ENCODE results near the gene PDE1A.
A peak's percentile ranks its signal among the peaks of the same experiment; 100 is the strongest.

The PDE1A gene

GRCh38 chr2:182186132-182186735 lies 240.6 kb downstream of the PDE1A start:
- peak; percentile 59 for DNase-seq (ENCODE audit: low read depth)
- TF ChIP-seq, protein P1, sequence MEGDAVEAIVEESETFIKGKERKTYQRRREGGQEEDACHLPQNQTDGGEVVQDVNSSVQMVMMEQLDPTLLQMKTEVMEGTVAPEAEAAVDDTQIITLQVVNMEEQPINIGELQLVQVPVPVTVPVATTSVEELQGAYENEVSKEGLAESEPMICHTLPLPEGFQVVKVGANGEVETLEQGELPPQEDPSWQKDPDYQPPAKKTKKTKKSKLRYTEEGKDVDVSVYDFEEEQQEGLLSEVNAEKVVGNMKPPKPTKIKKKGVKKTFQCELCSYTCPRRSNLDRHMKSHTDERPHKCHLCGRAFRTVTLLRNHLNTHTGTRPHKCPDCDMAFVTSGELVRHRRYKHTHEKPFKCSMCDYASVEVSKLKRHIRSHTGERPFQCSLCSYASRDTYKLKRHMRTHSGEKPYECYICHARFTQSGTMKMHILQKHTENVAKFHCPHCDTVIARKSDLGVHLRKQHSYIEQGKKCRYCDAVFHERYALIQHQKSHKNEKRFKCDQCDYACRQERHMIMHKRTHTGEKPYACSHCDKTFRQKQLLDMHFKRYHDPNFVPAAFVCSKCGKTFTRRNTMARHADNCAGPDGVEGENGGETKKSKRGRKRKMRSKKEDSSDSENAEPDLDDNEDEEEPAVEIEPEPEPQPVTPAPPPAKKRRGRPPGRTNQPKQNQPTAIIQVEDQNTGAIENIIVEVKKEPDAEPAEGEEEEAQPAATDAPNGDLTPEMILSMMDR (conservative IDR thresholded peaks at IDR 0.05; ENCODE audit: low read depth, low read length) = peak; percentile 59
- no peak overlapping the region for H3K4me3 ChIP-seq (ENCODE audit: low read depth, low read length)

- no peak overlapping the region for H3K4me3 ChIP-seq (ENCODE audit: low read depth, low read length)
- TF ChIP-seq, protein P1 (conservative IDR thresholded peaks at IDR 0.05; ENCODE audit: low read depth, low read length) = no peak
- peak; percentile 26 for DNase-seq (ENCODE audit: low read depth)
Observed at GRCh38 chr2:182182436-182182835, 244.4 kb downstream of the PDE1A start.

- no peak for DNase-seq (ENCODE audit: low read depth)
- TF ChIP-seq, protein P1 (conservative IDR thresholded peaks at IDR 0.05; ENCODE audit: low read depth, low read length) = no peak
- H3K4me3 ChIP-seq (ENCODE audit: low read depth, low read length) = no peak overlapping the region
Observed at GRCh38 chr2:182181381-182181780, 245.5 kb downstream of the PDE1A start.

- no peak overlapping the region for H3K4me3 ChIP-seq (ENCODE audit: low read depth, low read length)
- DNase-seq (ENCODE audit: low read depth) = no peak
- TF ChIP-seq, protein P1 (conservative IDR thresholded peaks at IDR 0.05; ENCODE audit: low read depth, low read length) = no peak
Observed at GRCh38 chr2:182179176-182179575, 247.7 kb downstream of the PDE1A start.

DNA sequence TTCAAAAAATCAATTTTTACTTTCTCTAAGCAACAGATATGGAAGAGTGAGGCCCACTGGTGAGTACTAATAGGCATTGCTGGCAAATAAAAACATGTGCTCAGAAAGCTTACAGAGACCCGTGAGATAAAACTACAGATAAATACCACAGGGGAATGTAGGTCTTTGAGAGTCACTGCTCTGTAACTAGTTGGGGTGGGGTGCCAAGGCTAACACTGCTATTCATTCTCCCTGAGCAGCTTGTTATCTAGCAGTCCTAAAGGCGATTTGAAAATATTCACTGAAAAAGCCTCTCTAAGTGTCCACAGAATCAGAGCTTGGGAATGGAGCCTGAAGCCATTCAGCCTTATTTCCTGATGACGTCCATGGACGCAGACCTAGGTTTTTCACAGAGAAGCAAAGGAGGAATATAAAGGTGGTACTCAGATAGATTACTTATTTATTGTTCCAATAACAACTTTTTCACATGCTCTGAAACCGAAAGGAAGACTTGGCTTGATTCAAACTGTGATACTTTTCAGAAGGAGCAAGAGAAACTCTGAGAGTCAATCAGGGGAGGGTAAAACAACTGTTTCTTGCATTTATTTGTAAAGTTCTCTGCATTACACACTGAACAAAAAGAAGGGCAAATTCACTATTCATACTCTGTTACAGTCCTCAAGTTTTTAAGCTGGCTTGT lies 252.8 kb downstream of the PDE1A start:
- no peak overlapping the region for H3K4me3 ChIP-seq (ENCODE audit: low read depth, low read length)
- peak; percentile 21 for DNase-seq (ENCODE audit: low read depth)
- TF ChIP-seq, protein P1 (conservative IDR thresholded peaks at IDR 0.05; ENCODE audit: low read depth, low read length) = no peak

DNA sequence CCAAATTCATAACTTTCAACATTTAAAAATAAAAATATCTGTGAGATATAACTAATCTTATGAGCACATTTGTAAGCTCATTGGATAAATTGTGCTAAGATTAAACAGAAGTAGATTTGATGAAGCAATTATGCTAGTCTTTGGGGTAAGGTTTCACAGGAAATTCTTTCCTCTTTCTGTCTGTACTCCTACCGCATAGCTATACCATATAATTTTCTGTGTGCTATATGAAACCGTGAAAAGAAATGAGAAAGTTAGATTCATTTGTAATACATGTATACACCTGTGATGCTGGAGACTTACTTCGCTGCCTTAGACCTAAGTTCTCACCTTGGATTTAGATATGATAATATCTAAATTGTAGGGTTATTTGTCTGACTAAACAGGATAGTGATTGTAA lies 256.5 kb downstream of the PDE1A start:
- H3K4me3 ChIP-seq (ENCODE audit: low read depth, low read length) = no peak overlapping the region
- TF ChIP-seq, protein P1 (conservative IDR thresholded peaks at IDR 0.05; ENCODE audit: low read depth, low read length) = no peak
- DNase-seq (ENCODE audit: low read depth) = no peak

DNA sequence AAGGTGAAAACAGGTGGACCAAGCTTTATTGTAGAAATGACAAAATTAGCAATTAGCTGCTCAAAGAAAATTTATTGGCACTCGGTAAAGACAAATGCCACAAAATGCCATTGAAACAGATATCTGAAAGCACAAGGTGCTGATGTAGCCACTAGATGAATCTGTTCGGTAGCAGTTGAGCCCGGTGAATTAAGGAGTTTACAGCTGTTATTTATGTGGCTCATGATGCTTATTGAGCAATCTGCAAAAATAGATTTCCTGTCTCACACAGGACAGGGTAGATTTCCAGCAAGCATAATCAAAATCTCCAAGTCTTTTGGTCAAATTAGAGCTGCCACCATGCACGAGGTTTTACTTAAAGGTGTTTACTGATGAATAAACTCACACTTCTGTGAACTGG lies 259.0 kb downstream of the PDE1A start:
- TF ChIP-seq, protein P1 (conservative IDR thresholded peaks at IDR 0.05; ENCODE audit: low read depth, low read length) = no peak
- H3K4me3 ChIP-seq (ENCODE audit: low read depth, low read length) = no peak overlapping the region
- no peak for DNase-seq (ENCODE audit: low read depth)
